SK-N-SH treated with all-trans-retinoic acid at 6 μM for 48 hours (cell line): ENCODE data around the gene TGM1.

Source experiments
- ATAC-seq: fragments of 200-7000 bp; cut with Tn5 transposase; 3 replicates; pipeline ENCODE4 v1.9.1; 2020; ENCODE audit warnings: mild to moderate bottlenecking, moderate library complexity
- ARNTL ChIP-seq: fragments of 450-650 bp; formaldehyde crosslinking; IDR thresholded peaks from 2 replicates; pipeline ENCODE4 v1.5.0; 2020; ENCODE audit warnings: low read depth, mild to moderate bottlenecking, moderate library complexity, borderline replicate concordance
- CSDC2 ChIP-seq: fragments of 250-450 bp; sonication (Bioruptor Pico); IDR thresholded peaks from 2 replicates; pipeline ENCODE4 v1.5.0; 2020; ENCODE audit warnings: mild to moderate bottlenecking, moderate library complexity
- CSRNP3 ChIP-seq: fragments of 250-450 bp; sonication (Bioruptor Pico); IDR thresholded peaks from 2 replicates; pipeline ENCODE4 v1.5.1; 2021; ENCODE audit warnings: mild to moderate bottlenecking, moderate library complexity
- ESRRG ChIP-seq: fragments of 250-450 bp; sonication (Bioruptor Pico); IDR thresholded peaks from 2 replicates; pipeline ENCODE4 v1.6.1; 2021; ENCODE audit warnings: mild to moderate bottlenecking
- GLIS3 ChIP-seq: fragments of 250-450 bp; sonication (Bioruptor Pico); IDR thresholded peaks from 2 replicates; pipeline ENCODE4 v1.5.0; 2020; ENCODE audit warnings: mild to moderate bottlenecking, moderate library complexity
- ISL1 ChIP-seq: fragments of 250-450 bp; sonication (Bioruptor Pico); IDR thresholded peaks from 2 replicates; pipeline ENCODE4 v2.1.2; 2022; ENCODE audit warnings: mild to moderate bottlenecking, moderate library complexity
- OSR1 ChIP-seq: fragments of 250-450 bp; sonication (Bioruptor Pico); IDR thresholded peaks from 2 replicates; pipeline ENCODE4 v1.8.0; 2022; ENCODE audit warnings: moderate library complexity, mild to moderate bottlenecking, inconsistent platforms
- PATZ1 ChIP-seq: fragments of 250-450 bp; sonication (Bioruptor Pico); IDR thresholded peaks from 2 replicates; pipeline ENCODE4 v1.8.0; 2020; ENCODE audit warnings: mild to moderate bottlenecking, moderate library complexity, borderline replicate concordance
- POU6F1 ChIP-seq: fragments of 250-450 bp; sonication (Bioruptor Pico); IDR thresholded peaks from 2 replicates; pipeline ENCODE4 v1.8.0; 2021; ENCODE audit warnings: low read depth, mild to moderate bottlenecking, moderate library complexity, borderline replicate concordance
- PPARA ChIP-seq: fragments of 250-450 bp; sonication (Bioruptor Pico); IDR thresholded peaks from 2 replicates; pipeline ENCODE4 v1.5.0; 2020; ENCODE audit warnings: mild to moderate bottlenecking, borderline replicate concordance
- RARB ChIP-seq: fragments of 250-450 bp; sonication (Bioruptor Pico); IDR thresholded peaks from 2 replicates; pipeline ENCODE4 v1.8.0; 2021; ENCODE audit warnings: mild to moderate bottlenecking, moderate library complexity
- SNAI2 ChIP-seq: fragments of 250-450 bp; sonication (Bioruptor Pico); IDR thresholded peaks from 2 replicates; pipeline ENCODE4 v1.5.0; 2020; ENCODE audit warnings: mild to moderate bottlenecking, moderate library complexity
- TCF4 ChIP-seq: fragments of 250-450 bp; sonication (Bioruptor Pico); IDR thresholded peaks from 2 replicates; pipeline ENCODE4 v1.8.0; 2021; ENCODE audit warnings: mild to moderate bottlenecking, moderate library complexity, borderline replicate concordance
- TOX ChIP-seq: fragments of 250-450 bp; sonication (Bioruptor Pico); IDR thresholded peaks from 2 replicates; pipeline ENCODE4 v1.8.0; 2021; ENCODE audit warnings: mild to moderate bottlenecking, moderate library complexity, borderline replicate concordance
- TSHZ2 ChIP-seq: fragments of 250-450 bp; sonication (Bioruptor Pico); IDR thresholded peaks from 2 replicates; pipeline ENCODE4 v1.5.0; 2020; ENCODE audit warnings: mild to moderate bottlenecking, moderate library complexity
- ZC3H10 ChIP-seq: fragments of 250-450 bp; sonication (Bioruptor Pico); IDR thresholded peaks from 2 replicates; pipeline ENCODE4 v1.5.1; 2021; ENCODE audit warnings: mild to moderate bottlenecking, moderate library complexity
- ZNF565 ChIP-seq: fragments of 450-650 bp; formaldehyde crosslinking; conservative IDR thresholded peaks from 2 replicates; pipeline ENCODE4 v1.5.0; 2020; ENCODE audit warnings: low read depth, mild to moderate bottlenecking, moderate library complexity
- ZNF8 ChIP-seq: fragments of 450-650 bp; formaldehyde crosslinking; IDR thresholded peaks from 2 replicates; pipeline ENCODE4 v1.5.0; 2020; ENCODE audit warnings: mild to moderate bottlenecking, moderate library complexity
- TF ChIP-seq, protein P1 (sequence below): fragments of 250-450 bp; sonication (Bioruptor Pico); IDR thresholded peaks from 2 replicates; pipeline ENCODE4 v1.5.1; 2020; ENCODE audit warnings: low read depth, mild to moderate bottlenecking, moderate library complexity

TGM1 gene

DNA sequence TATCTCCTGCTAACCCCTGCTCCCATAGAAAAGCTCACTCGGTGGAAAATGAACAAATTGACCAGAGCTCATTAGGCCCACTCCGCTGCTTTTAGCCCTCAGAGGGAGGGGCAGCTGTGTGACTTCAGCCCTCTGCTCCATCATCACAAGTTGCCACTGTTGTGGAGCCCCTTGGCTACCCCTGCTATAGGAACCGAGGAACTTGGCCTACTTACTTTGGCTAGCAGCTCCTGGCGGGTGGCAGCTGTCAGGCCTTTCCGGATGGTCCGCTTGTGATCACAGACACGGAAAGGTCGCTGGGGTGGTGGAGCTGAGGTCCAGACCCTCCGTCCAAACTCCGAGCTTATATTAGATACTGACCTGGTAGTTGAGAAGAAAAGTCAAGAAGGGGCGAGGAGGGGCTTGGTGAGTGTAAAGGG, 44.2 kb upstream of the TGM1 start:
- ATAC-seq, result no peak
- TF ChIP-seq ISL1, result no peak
- TF ChIP-seq TSHZ2, result no peak
- no peak for TF ChIP-seq SNAI2 (CRISPR knock-in tag)
- no peak for TF ChIP-seq TOX (CRISPR knock-in tag)
- no peak for TF ChIP-seq ARNTL (CRISPR knock-in tag)
- TF ChIP-seq RARB (CRISPR knock-in tag), result no peak
- no peak for TF ChIP-seq GLIS3 (CRISPR knock-in tag)
- no peak for TF ChIP-seq PATZ1 (CRISPR knock-in tag)
- TF ChIP-seq ZNF8 (CRISPR knock-in tag), result no peak
- TF ChIP-seq ESRRG (CRISPR knock-in tag), result no peak
- TF ChIP-seq POU6F1 (CRISPR knock-in tag), result no peak

DNA sequence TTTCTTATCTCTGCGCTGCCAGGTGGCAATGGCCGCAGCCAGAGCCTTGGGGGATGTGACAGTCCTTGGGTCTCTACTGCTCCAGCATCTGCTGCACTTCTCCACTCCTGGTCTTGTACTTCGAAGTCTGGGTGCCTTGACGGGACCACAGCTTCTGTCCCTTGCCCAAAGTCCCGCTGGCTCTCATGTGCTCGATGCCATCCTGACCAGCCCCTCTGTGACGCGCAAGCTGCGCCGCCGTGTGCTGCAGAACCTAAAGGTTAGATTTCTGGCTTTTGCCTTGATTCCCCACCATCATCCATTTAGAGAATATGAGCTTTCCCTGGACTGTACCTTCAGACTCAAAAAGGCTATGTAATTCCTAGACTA, 41.0 kb upstream of the TGM1 start:
- ATAC-seq, result no peak
- TF ChIP-seq PPARA (CRISPR knock-in tag), result no peak
- no peak for TF ChIP-seq CSDC2
- no peak for TF ChIP-seq ISL1
- TF ChIP-seq, protein P1, sequence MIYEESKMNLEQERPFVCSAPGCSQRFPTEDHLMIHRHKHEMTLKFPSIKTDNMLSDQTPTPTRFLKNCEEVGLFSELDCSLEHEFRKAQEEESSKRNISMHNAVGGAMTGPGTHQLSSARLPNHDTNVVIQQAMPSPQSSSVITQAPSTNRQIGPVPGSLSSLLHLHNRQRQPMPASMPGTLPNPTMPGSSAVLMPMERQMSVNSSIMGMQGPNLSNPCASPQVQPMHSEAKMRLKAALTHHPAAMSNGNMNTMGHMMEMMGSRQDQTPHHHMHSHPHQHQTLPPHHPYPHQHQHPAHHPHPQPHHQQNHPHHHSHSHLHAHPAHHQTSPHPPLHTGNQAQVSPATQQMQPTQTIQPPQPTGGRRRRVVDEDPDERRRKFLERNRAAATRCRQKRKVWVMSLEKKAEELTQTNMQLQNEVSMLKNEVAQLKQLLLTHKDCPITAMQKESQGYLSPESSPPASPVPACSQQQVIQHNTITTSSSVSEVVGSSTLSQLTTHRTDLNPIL (CRISPR knock-in tag), result no peak
- no peak for TF ChIP-seq GLIS3 (CRISPR knock-in tag)
- no peak for TF ChIP-seq CSRNP3 (CRISPR knock-in tag)

- TF ChIP-seq ZNF565 (CRISPR knock-in tag) (no peak), POU6F1 (CRISPR knock-in tag) (no peak), TCF4 (CRISPR knock-in tag) (no peak), TSHZ2 (no peak), GLIS3 (CRISPR knock-in tag) (no peak), RARB (CRISPR knock-in tag) (no peak), TOX (CRISPR knock-in tag) (no peak), ISL1 (no peak), ARNTL (CRISPR knock-in tag) (no peak), CSRNP3 (CRISPR knock-in tag) (no peak), ZC3H10 (no peak), CSDC2 (no peak), OSR1 (CRISPR knock-in tag) (no peak)
These were observed 37.5 kb upstream of the TGM1 start for GRCh38 chr14:24300326-24300980.

More at GRCh38 chr14:24300326-24300980, 37.5 kb upstream of the TGM1 start:
- no peak for ATAC-seq
